ENCODE results near the gene CAMTA1.

CAMTA1 gene

GRCh38 chr1:7333094-7333493 lies 547.8 kb downstream of the CAMTA1 start:
- no peak for DNase-seq

- no peak for DNase-seq
These were observed 548.4 kb downstream of the CAMTA1 start for GRCh38 chr1:7333620-7334019.

DNA sequence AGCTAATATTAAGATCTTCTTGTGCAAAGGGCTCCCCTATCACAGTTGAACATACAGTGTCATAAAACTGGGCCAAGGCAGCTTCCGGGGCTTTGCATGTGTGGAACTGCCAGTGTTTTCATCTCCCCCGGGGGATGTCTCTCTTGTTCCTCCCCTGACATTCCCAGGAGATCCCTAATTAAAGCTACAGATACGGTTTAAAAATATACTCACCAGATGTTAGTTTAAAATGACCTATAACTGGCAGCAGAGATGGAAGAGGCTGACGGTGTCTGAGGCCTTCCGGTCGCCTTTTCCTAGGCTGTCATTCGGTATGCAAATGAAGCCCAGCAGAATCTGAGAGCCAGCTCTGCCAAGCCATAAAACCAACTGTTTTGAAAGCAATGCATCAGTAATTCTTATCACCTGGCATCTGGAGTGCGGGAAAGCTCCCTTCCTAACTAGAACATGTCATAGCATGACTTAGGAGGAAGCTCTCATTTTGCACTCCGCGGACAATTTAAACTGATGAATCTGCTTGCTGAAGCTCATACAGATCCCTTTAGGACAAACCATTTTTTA lies 549.3 kb downstream of the CAMTA1 start:
- no peak for DNase-seq

DNA sequence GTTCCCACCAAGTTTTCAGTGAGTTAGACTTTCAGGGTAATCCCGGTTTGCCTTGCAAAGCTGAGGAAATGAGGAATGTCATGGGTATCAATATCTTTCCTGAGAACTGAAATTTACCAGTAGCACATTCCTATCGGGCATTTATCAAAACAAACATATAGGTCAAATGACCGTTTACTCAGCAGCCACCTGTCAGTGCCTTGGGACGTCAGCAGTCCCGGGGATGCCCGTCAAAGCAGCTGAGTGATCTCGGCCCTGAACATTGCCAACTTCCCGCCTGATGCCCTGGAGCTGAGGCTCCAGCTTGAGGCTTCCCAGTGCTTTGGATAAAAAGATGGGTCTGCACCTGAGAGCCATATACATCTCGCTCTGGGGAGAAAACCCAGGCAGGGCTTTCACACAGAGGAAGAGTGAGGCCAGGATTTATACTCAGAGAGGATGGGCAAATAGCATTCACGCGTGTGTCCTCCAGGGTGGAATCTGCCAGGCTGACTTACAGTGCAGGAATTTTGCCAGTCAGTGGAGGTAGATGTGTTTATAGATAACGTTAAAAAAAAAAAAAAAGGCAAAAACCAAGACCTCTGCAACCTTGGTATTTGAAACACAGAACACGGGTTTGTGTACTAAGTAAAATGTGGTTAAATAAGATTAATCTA lies 550.1 kb downstream of the CAMTA1 start:
- no peak for DNase-seq

GRCh38 chr1:7338439-7338838 lies 553.2 kb downstream of the CAMTA1 start:
- no peak for DNase-seq

DNA sequence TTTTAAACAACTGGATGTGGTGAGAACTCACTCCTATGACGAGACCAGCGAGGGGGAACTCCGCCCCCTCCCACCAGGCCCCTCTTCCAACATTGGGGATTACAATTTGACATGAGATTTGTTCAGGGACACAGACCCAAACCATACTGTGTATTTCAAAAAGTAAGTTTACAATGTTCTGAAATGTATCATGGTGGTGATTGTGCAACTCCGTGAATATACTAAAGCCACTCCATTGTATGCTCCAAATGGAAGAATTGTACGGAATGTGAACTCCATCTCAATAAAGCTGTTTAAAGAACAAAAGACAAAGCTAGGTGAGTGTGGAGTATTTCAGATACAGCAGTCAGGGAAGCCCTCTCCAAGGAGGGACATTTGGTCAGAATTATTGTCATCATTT lies 553.8 kb downstream of the CAMTA1 start:
- DNase-seq: no peak

GRCh38 chr1:7339953-7340352 lies 554.7 kb downstream of the CAMTA1 start:
- no peak for DNase-seq

DNA sequence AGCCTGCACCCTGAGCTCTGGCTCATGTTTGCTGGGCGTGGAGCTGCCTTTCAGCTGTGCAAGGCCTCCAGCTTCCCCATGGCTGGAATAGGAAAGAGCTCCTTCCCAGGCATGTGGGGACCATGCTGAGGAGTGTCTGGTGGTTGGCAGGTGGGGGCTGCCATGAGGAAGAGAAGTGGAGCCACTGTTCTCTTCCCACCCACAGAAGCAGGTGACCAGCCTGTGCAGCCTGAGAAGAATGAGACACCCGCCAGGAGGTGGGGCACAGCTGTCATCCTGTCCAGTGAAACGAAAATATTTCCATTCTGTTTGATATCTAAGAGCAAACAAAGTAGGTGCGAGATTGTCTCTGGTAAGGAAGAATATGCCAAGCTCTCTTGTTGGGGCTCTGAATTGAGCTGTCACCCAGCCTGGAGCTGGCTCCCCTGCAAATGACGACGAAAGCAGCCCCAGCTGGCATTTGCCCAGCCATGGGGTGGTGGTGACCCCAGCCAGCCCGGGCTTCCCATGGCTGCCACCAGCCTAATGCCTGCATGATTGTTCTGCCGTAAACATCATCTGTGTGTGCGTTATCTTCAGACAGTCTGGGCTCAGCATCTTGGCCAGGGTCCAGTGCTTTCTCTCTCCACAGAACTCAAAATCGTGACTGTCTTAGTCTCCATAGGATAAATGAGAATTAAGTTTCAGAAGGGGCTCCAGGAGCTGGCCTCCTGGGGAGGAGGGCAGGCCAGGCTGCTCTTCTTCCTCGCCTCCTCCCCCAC lies 556.1 kb downstream of the CAMTA1 start:
- DNase-seq: no peak

DNA sequence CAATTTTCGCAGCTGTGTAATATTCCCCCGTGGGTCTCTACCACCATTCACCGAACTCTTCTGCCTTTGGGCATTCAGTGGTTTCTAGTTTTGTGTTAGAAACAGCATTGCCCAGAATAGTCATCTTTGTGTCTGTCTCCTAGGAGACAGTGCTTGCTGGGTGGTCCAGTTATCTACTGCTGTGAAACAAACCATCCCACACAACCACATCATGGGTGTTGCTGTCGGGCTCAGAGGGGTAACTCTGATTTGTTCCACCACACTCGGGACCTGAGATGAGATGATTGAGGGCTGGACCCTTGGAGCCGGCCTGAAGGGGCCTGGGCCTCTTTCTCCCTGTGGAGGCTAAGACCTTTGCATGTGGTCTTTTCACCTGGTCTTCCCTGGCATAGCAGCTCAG lies 558.6 kb downstream of the CAMTA1 start:
- DNase-seq: no peak

- DNase-seq: no peak
These were observed 559.0 kb downstream of the CAMTA1 start for GRCh38 chr1:7344299-7344698.

GRCh38 chr1:7345516-7345915 lies 560.3 kb downstream of the CAMTA1 start:
- no peak for DNase-seq

- DNase-seq: no peak
These were observed 560.9 kb downstream of the CAMTA1 start for GRCh38 chr1:7346070-7346596.

DNA sequence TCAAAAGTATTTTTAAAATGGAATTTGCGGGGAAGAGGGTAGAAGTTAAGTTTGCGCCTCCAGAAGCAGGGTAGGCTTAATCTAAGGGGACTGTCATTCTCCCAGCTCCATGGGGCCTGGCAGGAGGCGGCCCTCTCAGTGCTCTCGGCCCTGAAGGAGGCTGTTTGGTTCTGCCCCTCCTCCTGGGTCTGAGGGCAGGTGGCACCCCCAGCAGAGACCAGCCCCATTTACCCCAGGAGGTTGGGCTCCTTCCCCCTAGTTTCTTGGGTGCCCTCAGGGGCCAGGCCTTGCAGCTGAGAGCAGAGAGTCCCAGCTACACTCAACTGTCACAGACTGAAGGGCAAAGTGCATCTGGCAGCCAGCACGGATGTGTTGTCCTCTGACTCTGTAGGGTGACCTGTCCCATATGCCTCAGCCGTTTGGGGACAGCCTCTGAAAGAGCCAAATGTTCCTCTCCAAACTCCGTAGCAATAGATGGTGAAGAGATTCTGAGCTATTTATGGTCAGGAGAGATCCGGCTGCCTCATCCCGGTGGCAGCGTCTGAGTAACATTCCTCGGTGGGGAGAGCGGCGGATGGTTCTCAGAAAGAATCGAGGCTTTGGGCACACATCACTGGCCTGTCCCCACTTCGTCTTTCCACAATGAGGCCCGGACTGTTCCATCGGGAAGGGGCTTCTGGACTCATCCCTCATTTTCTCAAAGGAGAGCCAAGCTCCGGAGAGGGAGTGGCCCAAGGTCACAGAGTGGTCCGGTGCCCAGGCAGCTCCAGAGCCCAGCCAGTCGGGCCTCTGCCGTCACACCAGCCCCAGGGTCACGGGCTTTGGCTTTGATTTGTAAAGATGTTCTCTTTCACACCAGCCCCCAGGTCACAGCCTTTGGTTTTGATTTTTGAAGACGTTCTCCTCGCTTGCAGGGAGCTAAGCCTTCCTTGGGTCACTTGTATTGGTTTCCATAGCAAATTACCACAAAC lies 561.6 kb downstream of the CAMTA1 start:
- DNase-seq: no peak

- no peak for DNase-seq
These were observed 562.8 kb downstream of the CAMTA1 start for GRCh38 chr1:7348073-7348472.

GRCh38 chr1:7348580-7348979 lies 563.3 kb downstream of the CAMTA1 start:
- DNase-seq: no peak

DNA sequence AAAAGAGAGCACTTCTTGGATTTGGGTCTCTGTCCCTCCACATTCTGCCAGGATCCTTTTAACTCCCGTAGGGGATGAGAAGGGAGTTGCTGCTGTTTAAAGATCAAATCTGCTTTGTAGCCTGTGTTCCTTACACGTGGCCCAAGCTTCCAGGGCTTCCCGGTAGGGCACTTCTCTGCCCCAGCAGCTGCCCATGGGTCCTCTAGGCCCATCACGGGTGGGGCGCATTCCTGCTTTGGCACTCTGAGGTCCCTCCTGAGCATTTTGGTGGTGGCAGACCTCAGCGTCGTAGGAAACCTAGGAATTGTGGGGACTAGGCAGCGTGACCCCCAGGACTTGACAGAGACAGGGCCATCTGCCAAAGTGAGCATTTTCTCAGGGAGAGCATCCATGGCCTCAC lies 565.5 kb downstream of the CAMTA1 start:
- no peak for DNase-seq

DNA sequence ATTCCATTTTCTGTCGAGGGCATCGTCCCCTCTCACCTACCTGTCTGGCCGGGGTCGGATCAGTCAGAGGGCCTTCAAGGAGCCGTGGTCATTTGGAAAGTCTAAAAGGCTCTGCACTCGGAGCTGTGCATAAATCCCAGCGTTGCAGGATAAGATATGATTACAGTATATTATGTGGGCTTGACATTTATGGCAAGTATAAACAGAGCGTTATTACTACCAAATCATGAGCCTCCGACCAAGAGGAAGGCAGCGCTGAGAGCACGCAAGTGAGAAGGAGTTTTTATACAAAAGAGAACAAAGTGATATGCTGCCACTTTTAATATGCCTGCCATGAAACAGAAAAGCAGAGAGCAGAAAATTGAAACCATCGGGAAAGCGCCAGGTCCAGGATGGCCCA lies 566.4 kb downstream of the CAMTA1 start:
- DNase-seq: no peak

DNA sequence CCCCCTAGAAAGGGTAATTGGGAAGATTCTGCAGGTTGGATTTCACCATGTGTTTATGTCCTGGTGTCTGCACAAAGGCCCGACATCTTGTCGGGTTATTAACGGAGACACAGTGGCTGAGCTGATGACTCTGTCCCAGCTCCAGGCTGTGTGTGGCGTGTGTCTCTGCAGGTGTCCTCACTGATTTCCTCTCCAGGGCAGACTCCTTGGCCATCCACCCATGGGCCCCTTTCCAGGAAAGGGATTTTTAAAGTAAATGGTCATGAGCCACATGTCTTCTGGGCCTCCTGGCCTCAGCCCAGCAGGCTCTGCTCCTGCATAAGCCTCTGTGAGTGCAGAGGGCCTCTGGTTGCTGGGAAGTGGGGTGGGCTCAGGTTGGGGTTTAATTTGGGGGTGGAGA lies 567.1 kb downstream of the CAMTA1 start:
- DNase-seq: no peak

DNA sequence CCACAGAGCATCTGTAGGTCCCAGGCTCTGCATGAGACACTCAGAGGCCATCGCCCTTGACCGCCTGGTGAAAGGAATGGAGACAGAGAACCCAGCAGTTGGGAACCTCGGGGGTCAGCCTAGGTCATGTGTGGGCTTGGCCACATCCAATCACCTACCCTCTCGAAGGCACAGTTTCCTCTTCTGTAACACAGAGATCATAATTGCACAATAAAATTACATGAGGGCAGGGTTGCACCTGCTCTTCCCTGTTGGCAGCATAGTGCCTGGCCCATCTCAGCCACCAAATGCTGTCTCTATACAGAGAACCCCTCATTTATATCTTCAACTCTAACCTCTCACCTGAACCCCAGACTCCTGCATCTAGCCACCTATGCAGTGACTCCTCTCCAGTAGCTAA lies 567.7 kb downstream of the CAMTA1 start:
- DNase-seq: no peak

DNA sequence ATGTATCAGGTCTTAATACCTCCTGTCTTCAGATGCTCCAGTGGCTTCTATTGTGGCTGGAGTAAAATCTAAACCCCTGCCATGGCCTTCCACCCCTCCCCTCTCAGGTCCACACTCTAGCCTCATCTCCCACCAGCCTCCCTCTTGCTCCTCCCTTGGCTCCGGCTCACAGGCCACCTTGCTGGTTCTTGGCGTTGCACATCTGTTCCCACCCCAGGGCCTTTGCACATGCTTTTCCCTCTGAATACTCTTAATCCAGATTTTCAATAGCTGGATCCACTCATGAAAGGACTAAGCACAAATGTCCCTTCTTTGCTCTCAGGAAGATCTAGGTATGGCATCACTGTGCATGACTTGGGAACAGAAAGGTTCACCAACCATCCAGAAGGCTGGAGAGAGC lies 570.4 kb downstream of the CAMTA1 start:
- DNase-seq: no peak

DNA sequence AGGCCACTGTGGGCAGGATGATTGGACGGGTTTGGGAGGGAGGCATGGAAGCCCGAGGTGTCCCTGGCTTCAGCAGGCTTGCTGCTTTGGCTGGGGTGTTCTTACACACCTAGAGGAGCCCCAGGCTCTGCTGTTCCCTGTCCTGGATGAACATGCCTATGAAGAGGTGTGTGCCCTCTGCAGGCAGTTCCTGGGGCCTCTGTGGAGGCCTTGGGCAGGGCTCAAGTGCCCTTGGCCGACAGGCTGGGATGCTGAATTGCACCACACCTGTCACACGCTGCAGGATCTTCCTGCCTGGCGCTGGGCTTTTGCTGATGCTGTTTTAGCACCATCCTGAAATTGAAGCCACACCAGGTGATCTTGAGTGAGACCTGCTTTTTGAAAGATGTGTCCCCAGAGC lies 570.8 kb downstream of the CAMTA1 start:
- DNase-seq: no peak

DNA sequence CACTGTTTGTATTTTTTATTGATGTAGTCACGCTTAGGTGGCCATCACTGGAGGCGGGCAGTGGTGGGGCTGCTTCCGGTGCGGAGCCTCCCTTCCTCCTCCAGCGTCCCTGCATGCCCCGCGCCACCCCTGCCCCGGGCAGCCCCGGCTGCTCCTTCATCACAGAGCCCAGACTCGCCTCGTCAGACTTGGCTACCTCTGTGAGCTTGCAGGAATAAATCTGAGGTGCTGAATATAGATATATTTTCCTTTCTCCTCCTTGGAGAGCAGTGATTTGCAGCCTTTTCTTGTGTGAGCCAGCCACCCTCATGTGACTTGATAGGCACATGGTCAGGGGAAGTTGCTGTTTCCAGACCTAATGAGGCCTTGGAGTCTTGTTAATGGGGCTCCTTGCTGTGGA lies 573.2 kb downstream of the CAMTA1 start:
- DNase-seq: no peak

DNA sequence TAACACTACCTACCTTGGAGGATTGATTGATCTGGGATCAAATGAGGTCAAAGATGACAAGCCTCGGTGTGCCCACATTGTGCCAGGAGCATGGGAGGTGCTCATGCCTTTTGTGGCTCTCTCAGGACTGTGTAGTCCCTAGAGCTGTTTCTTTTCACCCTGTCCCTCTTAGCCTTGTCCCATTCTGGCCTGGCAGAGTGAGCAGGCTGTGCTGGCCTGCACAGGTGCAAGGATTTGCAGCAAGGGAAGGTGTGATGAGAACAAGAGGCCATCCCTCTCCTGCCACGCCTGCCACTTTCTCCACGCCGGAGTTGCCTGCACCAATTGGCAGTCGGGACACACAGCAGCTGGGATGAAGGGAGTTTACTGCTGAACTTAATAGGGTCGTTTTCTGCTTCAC lies 575.3 kb downstream of the CAMTA1 start:
- no peak for DNase-seq

Measured in bone marrow (tissue), 2 donors.